Activated CD4-positive, CD25-positive, alpha-beta regulatory T cell (primary cell): ENCODE results near the gene GCA.

Source experiments
- DNase-seq, 4 experiments: peaks; one replicate each; lab custom pipeline; 2025; lab: John Stamatoyannopoulos, UW

GCA gene

GRCh38 chr2:162328424-162329157 is 15.3 kb upstream of the GCA start:
- DNase-seq, result no peak

DNA sequence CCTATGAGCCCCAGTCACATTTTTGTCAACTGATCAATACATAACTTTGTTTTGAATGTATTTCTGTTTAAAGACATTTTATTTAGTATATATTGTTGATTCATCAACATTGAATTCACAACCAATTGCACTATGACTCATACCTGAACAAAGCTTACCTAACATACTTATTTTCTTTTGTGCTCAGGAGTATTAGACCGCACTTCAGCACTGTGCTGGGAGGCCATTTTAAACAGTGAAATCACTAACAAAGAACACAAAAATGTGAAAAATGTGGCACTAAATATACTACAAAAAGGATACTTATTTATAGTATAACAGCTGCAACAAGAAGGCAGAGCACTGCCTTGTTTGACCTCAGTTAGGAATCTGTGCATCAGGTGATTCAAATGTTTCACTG is 13.1 kb upstream of the GCA start:
- DNase-seq, result no peak

DNA sequence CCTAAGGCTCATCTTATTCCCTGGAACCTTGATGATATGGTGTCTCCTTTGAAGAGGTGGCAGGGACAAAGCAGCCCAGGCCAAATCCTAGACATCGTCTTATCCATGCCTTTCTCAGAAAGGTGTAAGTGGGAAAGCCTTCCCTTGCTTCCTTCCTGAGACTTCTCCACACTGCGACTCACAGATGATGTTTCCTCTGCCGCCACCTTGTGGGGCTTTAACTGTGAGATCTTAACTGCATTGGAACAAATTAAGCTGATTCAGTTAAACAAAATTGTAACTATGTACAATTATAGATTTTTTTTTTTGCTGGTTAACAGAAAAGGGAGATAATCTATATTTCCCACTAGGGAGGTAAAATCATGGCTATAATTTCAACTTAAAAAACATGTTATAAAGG is 10.0 kb upstream of the GCA start:
- DNase-seq, result peak in 1 of 4 experiments; percentile 4

GRCh38 chr2:162337868-162338267 is 6.1 kb upstream of the GCA start:
- DNase-seq, result no peak

DNA sequence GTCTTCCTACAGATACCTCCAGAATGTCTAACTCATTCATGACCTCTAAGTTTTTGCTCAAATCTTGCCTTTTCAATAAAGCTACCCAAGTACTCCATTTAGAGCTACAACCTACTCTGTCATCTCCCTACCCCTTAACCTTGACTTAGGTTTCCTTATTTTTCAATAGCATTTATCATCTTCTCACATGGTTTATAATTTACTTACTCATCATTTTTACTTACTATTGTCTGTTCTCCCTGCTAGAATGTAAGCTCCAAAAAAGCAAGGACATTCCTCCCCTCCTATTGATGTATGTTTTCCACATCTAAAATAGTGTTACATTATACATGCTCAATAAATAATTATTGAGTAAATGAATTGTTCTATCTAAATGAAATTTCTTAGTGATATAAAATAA is 3.1 kb upstream of the GCA start:
- no peak for DNase-seq

DNA sequence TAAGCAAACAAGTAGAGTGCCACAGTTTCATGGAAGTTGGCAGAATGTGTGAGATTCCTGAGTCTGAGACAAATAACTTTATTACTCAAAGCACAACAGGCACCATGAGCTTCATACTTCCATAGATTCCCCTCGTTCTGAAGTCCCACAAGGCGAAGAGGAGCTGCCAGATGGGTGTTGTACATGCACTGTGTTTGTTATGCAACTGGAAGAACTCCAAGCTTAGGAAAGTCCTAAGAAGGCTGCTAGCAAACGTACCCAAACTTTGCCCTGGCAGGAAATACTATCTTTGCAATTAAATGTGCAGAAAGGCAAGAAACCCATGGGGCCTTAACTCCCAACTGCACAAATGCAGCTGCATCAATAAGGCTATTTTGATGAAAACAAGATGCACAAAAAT is 1.6 kb upstream of the GCA start:
- DNase-seq, result no peak

- DNase-seq, result no peak
These were observed 1.1 kb upstream of the GCA start for GRCh38 chr2:162342841-162343240.

DNA sequence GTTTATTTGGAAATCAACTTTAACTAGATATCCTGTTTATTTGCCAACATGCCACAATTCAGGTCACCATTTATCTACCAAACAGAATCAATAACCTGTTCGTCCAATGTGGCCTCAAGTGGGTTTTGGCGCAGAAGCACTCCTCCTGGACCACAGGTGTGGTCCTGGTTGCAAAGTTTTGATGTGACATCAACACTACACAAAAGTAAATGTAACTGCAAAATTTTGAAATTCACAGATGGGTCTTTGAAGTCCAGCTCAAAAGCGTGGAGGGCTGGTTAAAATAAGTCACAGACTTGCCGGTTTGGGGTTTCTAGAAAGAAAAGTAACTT is 474 bp upstream of the GCA start:
- DNase-seq, result no peak

GRCh38 chr2:162344617-162344950 is 652 bp downstream of the GCA start:
- DNase-seq, result no peak

- no peak for DNase-seq
These were observed 21.5 kb downstream of the GCA start for GRCh38 chr2:162365392-162365791.

- DNase-seq, result no peak
These were observed 24.6 kb downstream of the GCA start for GRCh38 chr2:162368494-162368893.

DNA sequence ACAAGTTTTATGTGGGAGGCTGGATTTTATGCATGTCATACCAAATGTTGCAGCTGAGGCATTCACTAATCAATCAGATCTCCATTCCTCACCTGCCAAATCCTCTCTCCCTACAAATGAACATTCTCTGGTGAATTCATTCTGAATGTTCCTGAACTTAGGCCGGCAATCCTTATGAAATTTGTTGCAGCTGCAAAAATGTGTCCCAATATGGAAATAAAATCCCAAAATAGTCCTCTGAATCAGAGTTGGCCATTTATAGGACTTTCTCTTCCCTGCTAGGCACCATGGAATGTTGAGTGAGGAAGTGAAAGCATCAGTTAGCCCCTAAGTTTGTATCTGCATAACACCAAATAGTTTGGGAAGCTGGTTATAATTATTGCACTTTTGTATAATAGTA is 25.6 kb downstream of the GCA start:
- DNase-seq, result no peak

DNA sequence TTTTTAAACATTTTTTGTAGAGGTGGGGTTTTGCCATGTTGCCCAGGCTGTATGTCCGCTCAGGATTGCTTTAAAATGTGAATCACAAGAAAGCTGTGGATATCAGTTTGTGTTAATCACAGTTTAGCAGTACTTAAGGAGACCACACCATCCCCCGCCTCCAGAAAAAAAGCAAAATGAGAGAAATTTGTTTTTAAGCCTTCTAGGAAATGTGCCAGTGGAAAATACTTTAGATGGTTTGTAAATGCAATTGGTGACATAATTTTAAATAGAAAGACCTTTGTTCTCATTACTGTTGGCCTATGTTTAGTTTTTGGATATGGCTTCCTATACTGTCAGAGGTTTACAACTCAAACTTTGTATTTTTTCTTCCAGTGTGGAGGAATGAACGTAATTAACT is 27.0 kb downstream of the GCA start:
- DNase-seq, result no peak

DNA sequence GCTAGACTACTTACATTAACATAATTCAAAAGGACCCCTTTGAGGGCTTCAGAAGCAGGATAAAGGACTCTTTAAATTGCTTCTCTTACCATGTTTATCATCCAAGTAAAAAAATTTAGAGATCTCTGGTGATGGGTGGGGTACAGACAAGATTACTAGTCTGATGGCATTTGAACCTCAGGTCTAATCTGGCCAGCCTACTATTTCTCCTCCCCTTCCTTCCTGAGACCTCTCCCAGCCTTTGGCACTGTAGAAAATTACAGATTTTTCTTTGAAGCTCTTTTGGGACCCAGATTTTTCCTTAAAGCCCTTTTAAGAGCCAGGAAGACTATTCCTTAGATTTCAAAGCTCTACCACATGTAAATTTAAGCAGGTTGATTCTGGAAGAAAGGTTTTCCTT is 28.9 kb downstream of the GCA start:
- DNase-seq, result no peak

- no peak for DNase-seq
These were observed 36.0 kb downstream of the GCA start for GRCh38 chr2:162379719-162380580.

DNA sequence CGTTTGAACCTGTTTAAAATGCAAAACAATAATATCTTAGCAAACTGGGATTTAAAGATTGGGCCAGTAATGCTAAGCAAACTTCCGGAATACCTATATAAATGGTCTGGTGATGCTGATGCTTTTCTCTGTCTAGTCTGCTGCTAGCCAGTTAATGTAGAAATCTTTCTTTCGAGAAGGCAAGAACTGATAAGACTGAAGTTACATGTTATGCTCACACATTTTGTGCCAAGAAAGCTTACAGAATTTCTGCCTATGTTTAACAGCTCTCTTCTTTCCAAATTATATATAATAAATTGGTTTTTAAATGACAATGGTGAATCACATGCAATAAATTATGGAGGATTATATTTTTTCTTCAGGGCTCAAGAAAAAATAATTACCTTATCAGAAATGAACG is 37.9 kb downstream of the GCA start:
- DNase-seq, result no peak

DNA sequence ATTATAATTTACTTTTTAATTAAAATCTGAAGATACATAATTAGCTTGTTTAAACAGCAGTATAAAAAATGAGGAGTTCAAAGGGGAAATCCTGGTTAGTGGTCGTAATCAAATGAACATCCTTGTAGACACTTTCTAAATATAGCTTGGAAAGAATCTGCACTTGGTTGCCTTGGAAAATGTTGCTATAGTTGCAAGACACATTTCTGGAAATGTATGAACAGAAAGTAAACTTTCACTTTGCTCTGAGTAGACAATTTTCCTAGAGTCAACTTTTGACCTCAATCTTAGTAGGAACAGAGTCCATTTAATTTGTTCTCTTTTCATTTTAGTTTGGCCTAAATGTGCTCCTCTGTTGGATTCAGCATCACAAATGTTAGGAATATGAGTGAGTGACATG is 38.3 kb downstream of the GCA start:
- no peak for DNase-seq

GRCh38 chr2:162385536-162385935 is 41.6 kb downstream of the GCA start:
- no peak for DNase-seq

- no peak for DNase-seq
These were observed 46.9 kb downstream of the GCA start for GRCh38 chr2:162390801-162391200.

DNA sequence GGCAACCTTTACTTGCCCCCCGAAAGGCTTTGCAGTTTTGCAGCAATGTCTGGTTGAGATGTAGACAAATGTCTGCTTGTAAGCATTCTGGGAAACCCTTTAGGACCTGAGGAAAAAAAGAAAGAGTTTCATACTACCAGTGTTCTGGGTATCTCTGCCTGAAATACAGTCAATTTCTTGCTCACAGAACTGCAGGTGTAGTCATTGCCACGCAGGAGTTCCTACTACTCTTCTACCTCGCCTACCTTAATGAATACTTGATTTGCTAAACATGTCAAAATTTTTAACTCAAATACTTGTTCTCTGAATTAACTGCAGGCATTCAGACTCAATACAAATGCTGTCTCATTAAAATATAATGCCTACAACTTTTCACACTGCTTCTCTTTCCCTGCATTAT is 56.4 kb downstream of the GCA start:
- DNase-seq, result no peak

- no peak for DNase-seq
These were observed 57.9 kb downstream of the GCA start for GRCh38 chr2:162401871-162402270.

GRCh38 chr2:162403884-162404283 is 60.0 kb downstream of the GCA start:
- DNase-seq, result no peak
